ENCODE results near the gene SLC9C1.
A peak's percentile ranks its signal among the peaks of the same experiment; 100 is the strongest.

Gene SLC9C1

DNA sequence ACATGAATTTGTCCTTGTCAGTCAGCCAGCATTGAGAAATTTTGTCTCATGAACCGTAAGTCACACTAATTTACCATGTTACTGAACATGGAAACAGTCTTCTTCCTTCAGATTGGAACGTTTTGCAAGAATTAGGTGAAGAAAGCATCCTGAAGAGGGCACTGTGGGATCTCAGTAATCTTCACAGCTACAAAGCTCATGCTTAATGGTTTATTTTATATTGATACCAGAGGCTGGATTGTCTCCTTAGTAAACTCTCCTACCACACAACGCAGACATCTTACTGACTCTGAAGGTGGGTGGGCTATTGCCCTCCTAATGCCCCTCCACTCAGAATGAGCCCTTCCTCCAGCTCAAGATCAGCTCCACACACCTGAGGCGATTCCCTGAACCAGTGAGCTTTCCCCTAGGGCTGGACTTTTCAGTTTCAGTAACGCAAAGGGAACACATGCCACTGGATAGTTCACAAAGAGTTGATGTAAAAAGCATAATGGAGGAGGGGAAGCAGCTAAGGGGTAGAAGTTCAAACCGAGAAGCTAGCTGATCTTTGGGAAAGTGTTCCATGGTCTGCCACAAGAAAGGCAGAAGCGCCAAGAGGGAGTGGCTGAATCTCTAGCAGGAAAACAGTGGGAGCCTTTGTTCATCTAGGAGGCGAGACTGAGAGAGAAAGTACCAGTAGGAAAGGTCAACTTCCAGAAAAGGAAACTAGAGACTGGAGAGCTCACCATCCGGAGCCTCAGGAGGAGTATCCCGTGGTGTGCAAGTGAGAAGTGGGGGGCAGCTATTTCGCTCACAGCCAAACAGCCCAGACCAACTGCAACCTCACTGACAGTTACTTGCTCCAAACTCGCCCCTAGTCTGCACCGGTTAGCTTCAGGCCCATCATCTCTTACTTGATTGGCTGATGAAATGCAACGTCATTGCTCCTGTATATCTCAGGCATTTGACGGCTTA lies at the start of gene SLC9C1:
TSS of gene SLC9C1 (minus strand) at position 849 of the 954 bp plus-strand sequence. CDS start 7,425 bp downstream, outside the sequence.
- no peaks in the 10 kb centered on the region for H3K36me3 ChIP-seq
- H3K27ac ChIP-seq: no peak within 1 kb of the TSS
- TF ChIP-seq, protein P1, sequence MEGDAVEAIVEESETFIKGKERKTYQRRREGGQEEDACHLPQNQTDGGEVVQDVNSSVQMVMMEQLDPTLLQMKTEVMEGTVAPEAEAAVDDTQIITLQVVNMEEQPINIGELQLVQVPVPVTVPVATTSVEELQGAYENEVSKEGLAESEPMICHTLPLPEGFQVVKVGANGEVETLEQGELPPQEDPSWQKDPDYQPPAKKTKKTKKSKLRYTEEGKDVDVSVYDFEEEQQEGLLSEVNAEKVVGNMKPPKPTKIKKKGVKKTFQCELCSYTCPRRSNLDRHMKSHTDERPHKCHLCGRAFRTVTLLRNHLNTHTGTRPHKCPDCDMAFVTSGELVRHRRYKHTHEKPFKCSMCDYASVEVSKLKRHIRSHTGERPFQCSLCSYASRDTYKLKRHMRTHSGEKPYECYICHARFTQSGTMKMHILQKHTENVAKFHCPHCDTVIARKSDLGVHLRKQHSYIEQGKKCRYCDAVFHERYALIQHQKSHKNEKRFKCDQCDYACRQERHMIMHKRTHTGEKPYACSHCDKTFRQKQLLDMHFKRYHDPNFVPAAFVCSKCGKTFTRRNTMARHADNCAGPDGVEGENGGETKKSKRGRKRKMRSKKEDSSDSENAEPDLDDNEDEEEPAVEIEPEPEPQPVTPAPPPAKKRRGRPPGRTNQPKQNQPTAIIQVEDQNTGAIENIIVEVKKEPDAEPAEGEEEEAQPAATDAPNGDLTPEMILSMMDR (IDR thresholded peaks at IDR 0.05): no peak
- no peaks in the 10 kb centered on the region for H3K27me3 ChIP-seq
- H3K4me1 ChIP-seq (ENCODE audit: control insufficient read depth in 1 of 2, insufficient read depth in 1 of 2, low read depth in 1 of 2, low read length in 1 of 2): peaks cover 6 to 9% of the 10 kb centered on the region in 2 experiments
- H3K9me3 ChIP-seq: no peaks in the 10 kb centered on the region
- H3K4me3 ChIP-seq (ENCODE audit: low read depth in 1 of 2, low read length in 1 of 2): peak within 1 kb of the TSS; percentile 42 to 49

DNA sequence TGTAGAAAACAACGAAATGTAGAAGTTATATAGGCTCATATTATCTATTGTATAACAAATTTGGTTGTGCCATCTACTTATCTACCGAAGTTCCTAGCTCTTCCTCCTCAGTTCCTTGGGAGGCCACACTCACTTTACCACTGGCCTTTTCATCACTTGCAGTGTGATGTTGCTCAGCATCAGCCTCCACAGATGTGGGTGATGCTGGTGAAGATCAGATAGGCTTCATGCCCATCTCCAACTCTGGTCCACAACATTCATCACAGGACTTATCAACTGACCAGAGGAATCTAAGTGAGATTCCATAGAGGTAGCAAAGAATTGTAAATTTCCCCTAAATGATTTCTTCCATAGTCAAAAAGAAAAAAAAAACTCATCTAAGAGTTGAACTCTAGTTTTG lies 47.4 kb upstream of the SLC9C1 start:
- H3K27ac ChIP-seq: no peak overlapping the region
- H3K27me3 ChIP-seq: no peaks in the 10 kb centered on the region
- no peaks in the 10 kb centered on the region for H3K36me3 ChIP-seq
- H3K9me3 ChIP-seq: no peaks in the 10 kb centered on the region
- no peak overlapping the region for H3K4me3 ChIP-seq (ENCODE audit: low read depth in 1 of 2, low read length in 1 of 2)
- H3K4me1 ChIP-seq (ENCODE audit: control insufficient read depth in 1 of 2, insufficient read depth in 1 of 2, low read depth in 1 of 2, low read length in 1 of 2): peaks cover 0 to 5% of the 10 kb centered on the region in 2 experiments
- TF ChIP-seq, protein P1 (IDR thresholded peaks at IDR 0.05): no peak

DNA sequence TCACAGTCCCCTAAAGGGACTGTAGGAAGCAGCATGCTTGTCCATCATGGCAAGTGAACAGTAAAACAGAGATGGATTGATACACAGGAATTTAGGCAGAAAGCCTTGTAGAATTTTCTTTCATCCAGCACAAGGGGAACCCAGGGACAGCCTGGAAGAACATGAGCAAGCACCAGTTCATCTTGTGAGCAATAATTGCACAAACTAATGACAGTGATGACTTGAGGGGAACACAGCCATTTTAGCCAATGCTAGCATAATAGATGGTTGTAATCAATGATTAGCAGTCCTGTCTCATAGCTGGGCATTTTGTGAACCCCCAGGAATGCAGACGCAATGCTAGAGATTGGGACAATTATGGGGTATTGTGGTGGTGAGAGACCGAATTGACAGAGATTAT lies 45.6 kb upstream of the SLC9C1 start:
- Histone ChIP-seq H3K36me3 (no peaks in the 10 kb centered on the region), H3K27ac (no peak overlapping the region), H3K4me3 (ENCODE audit: low read depth in 1 of 2, low read length in 1 of 2) (no peak overlapping the region), H3K4me1 (ENCODE audit: control insufficient read depth in 1 of 2, insufficient read depth in 1 of 2, low read depth in 1 of 2, low read length in 1 of 2) (peaks cover 0 to under 1% of the 10 kb centered on the region in 2 experiments), H3K9me3 (no peaks in the 10 kb centered on the region), H3K27me3 (no peaks in the 10 kb centered on the region)
- TF ChIP-seq, protein P1 (IDR thresholded peaks at IDR 0.05): no peak

DNA sequence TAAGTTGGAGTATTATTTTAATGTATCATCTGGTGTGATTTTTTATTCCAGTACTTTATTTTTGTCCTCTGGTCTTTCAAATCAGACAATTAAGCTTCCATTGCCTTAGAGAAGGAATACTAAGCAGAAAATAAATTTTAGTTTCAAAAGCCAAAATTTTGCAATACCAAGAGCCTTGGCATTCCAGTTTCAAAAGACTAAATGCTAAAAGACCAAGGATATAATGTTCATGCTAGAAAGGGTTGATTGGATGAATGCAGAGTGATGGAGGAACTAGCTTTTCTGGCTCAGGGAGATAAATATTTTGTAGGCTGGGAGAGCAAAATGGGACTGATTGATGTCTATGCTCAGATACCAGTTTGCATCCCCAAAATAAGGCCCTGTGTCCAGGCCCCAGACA lies 45.1 kb upstream of the SLC9C1 start:
- Histone ChIP-seq H3K27me3 (peaks cover under 1% of the 10 kb centered on the region), H3K4me1 (ENCODE audit: control insufficient read depth in 1 of 2, insufficient read depth in 1 of 2, low read depth in 1 of 2, low read length in 1 of 2) (peaks cover under 1% of the 10 kb centered on the region in 2 experiments), H3K4me3 (ENCODE audit: low read depth in 1 of 2, low read length in 1 of 2) (no peak overlapping the region), H3K27ac (no peak overlapping the region), H3K9me3 (no peaks in the 10 kb centered on the region), H3K36me3 (no peaks in the 10 kb centered on the region)
- TF ChIP-seq, protein P1 (IDR thresholded peaks at IDR 0.05): no peak

DNA sequence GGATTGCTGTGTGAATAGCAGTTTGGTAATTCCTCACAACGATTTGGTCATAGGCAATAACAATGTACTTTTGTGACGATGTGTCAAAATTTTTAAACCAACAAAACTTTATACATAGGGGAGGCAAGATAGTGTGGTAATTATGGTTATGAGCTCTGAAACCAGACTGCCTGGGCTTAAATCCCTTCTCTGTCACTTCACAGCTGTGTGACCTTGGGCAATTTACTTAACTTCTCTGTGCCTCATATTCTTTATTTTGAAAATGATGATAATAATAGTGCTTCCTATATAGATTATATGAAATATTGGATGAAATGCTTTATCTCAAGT lies 44.7 kb upstream of the SLC9C1 start:
- Histone ChIP-seq H3K36me3 (no peaks in the 10 kb centered on the region), H3K27ac (no peak overlapping the region), H3K27me3 (peaks cover 5% of the 10 kb centered on the region), H3K4me3 (ENCODE audit: low read depth in 1 of 2, low read length in 1 of 2) (no peak overlapping the region), H3K4me1 (ENCODE audit: control insufficient read depth in 1 of 2, insufficient read depth in 1 of 2, low read depth in 1 of 2, low read length in 1 of 2) (peaks cover 4 to 5% of the 10 kb centered on the region in 2 experiments), H3K9me3 (no peaks in the 10 kb centered on the region)
- TF ChIP-seq, protein P1 (IDR thresholded peaks at IDR 0.05): no peak

All from neutrophil (primary cell).